Endothelial cell of umbilical vein (primary cell): Measurements from ENCODE around the gene KCNMA1. TPM values are rescaled to one million over a fixed set of nuclear protein-coding genes. Genes with fewer than 3 reads are reported as not detected.

ENCODE experiments used
- BruUV-seq: library from RNA; stranded (reverse); fragments of 400-500 nt; replicated peaks from 2 replicates; lab custom pipeline; 2021; lab: Mats Ljungman, UMichigan
- CTCF ChIA-PET: fragments of 300-600, 350-600 bp; sonication (Branson Sonifier 250); formaldehyde crosslinking; loops from one replicate; lab custom pipeline; 2021; ENCODE audit warnings: antibody characterized with exemption, inconsistent platforms; lab: Charles Lee
- POLR2A ChIA-PET: fragments of 300-600, 350-600 bp; sonication (Branson Sonifier 250); formaldehyde crosslinking; loops from one replicate; lab custom pipeline; 2021; ENCODE audit warnings: antibody characterized with exemption, inconsistent platforms; lab: Charles Lee
- DNase-seq: peaks from one replicate; pipeline ENCODE4 v3.0.0-alpha.2; 2011; ENCODE audit warnings: low read depth, low spot score
- FAIRE-seq: peaks from 2 replicates; lab custom pipeline; 2011; peaks lifted over from hg19 to GRCh38; lab: Jason Lieb, UNC
- H2AFZ ChIP-seq: 2 replicates; pipeline ENCODE4 v1.6.0; 2012; ENCODE audit warnings: low read depth, low read length, control low read depth, inconsistent platforms
- H3K27ac ChIP-seq: 2 replicates; pipeline ENCODE4 v1.5.1; 2011; ENCODE audit warnings: low read depth, mild to moderate bottlenecking, control low read depth, low read length, moderate library complexity; ENCODE audit not compliant: insufficient read depth
- H3K27me3 ChIP-seq, 2 experiments: 2 replicates each; pipeline versions ENCODE4 v1.6.0 to v1.6.1; 2011; ENCODE audit warnings: low read length in 2 of 2, mixed read lengths in 1 of 2; ENCODE audit not compliant: control insufficient read depth in 2 of 2, insufficient read depth in 2 of 2
- H3K36me3 ChIP-seq, 2 experiments: 2 replicates in 1 of 2; 3 replicates in 1 of 2; pipeline ENCODE4 v1.5.1; 2011; ENCODE audit warnings: low read length in 2 of 2, mild to moderate bottlenecking in 1 of 2, moderate library complexity in 1 of 2; ENCODE audit not compliant: control insufficient read depth in 2 of 2, insufficient read depth in 2 of 2; ENCODE audit errors: extremely low read depth in 1 of 2
- H3K4me1 ChIP-seq: 3 replicates; pipeline ENCODE4 v1.5.1; 2011; ENCODE audit warnings: mild to moderate bottlenecking, low read length; ENCODE audit not compliant: control insufficient read depth, insufficient read depth; ENCODE audit errors: extremely low read depth
- H3K4me2 ChIP-seq: 2 replicates; pipeline ENCODE4 v1.6.1; 2011; ENCODE audit warnings: low read length, control low read depth, mixed read lengths; ENCODE audit not compliant: insufficient read depth
- H3K4me3 ChIP-seq, 3 experiments: fragments of 200-600 bp in 1 of 3; sonication (generic), shearing (Covaris generic) in 1 of 3; replicated peaks in 1 of 3; 2 replicates each; pipeline ENCODE4 v1.5.1; 2011 to 2016; ENCODE audit warnings: control low read depth in 3 of 3, low read length in 3 of 3, mild to moderate bottlenecking in 2 of 3, inconsistent platforms in 1 of 3, low read depth in 1 of 3, moderate library complexity in 1 of 3; ENCODE audit not compliant: insufficient read depth in 1 of 3
- H3K79me2 ChIP-seq: 2 replicates; pipeline ENCODE4 v1.6.0; 2012; ENCODE audit warnings: low read length, inconsistent platforms; ENCODE audit not compliant: control insufficient read depth, insufficient read depth
- H3K9ac ChIP-seq: replicated peaks from 2 replicates; pipeline ENCODE3; 2011; ENCODE audit warnings: low read length, control low read depth; ENCODE audit not compliant: insufficient read depth; ENCODE audit errors: extremely low read depth
- H3K9me1 ChIP-seq: replicated peaks from 3 replicates; pipeline ENCODE4 v1.6.0; 2011; ENCODE audit warnings: mild to moderate bottlenecking, low read length; ENCODE audit not compliant: control insufficient read depth, insufficient read depth; ENCODE audit errors: extremely low read depth
- H3K9me3 ChIP-seq: replicated peaks from 2 replicates; pipeline ENCODE4 v1.5.1; 2012; ENCODE audit warnings: low read length, inconsistent platforms; ENCODE audit not compliant: control insufficient read depth, insufficient read depth
- H4K20me1 ChIP-seq: replicated peaks from 2 replicates; pipeline ENCODE3; 2011; ENCODE audit warnings: mild to moderate bottlenecking, low read length; ENCODE audit not compliant: control insufficient read depth, insufficient read depth; ENCODE audit errors: extremely low read depth
- CTCF ChIP-seq, 2 donors: IDR thresholded peaks; 1 replicate in 1 of 2; 2 replicates in 1 of 2; pipeline ENCODE4 v1.5.1; 2011; ENCODE audit warnings: low read length in 2 of 2, mild to moderate bottlenecking in 2 of 2, moderate library complexity in 2 of 2, control low read depth in 1 of 2, inconsistent platforms in 1 of 2, low read depth in 1 of 2; ENCODE audit not compliant: insufficient read depth in 1 of 2; ENCODE audit errors: extremely low read depth in 1 of 2
- EZH2 ChIP-seq: IDR thresholded peaks from 2 replicates; pipeline ENCODE4 v1.6.1; 2012; ENCODE audit warnings: borderline replicate concordance, low read depth, mild to moderate bottlenecking, moderate library complexity, low read length, inconsistent platforms; ENCODE audit not compliant: severe bottlenecking
- FOS ChIP-seq: IDR thresholded peaks from 2 replicates; pipeline ENCODE4 v1.6.1; 2011; ENCODE audit warnings: mild to moderate bottlenecking, low read length, moderate library complexity, borderline replicate concordance; ENCODE audit not compliant: insufficient read depth
- GATA2 ChIP-seq: IDR thresholded peaks from 2 replicates; pipeline ENCODE4 v1.7.0; 2011; ENCODE audit warnings: low read depth, mild to moderate bottlenecking, moderate library complexity, mixed read lengths, low read length; ENCODE audit not compliant: insufficient read length, insufficient read depth
- JUN ChIP-seq: IDR thresholded peaks from 2 replicates; pipeline ENCODE4 v1.6.1; 2011; ENCODE audit warnings: borderline replicate concordance, low read depth; ENCODE audit not compliant: insufficient read length, insufficient read depth
- MAX ChIP-seq: IDR thresholded peaks from 2 replicates; pipeline ENCODE4 v1.6.1; 2011; ENCODE audit not compliant: insufficient read depth, insufficient read length
- MYC ChIP-seq: IDR thresholded peaks from one replicate; pipeline ENCODE4 v1.6.1; 2011; ENCODE audit warnings: mild to moderate bottlenecking, low read depth, low read length
- POLR2A ChIP-seq: IDR thresholded peaks from 2 replicates; pipeline ENCODE4 v1.6.1; 2012; ENCODE audit warnings: low read depth, mild to moderate bottlenecking, control low read depth, low read length
- POLR2AphosphoS5 ChIP-seq: IDR thresholded peaks from 2 replicates; pipeline ENCODE4 v1.6.1; 2012; ENCODE audit warnings: low read depth, mild to moderate bottlenecking, control low read depth, low read length, moderate library complexity; ENCODE audit not compliant: insufficient read depth
- dilution Hi-C: fragments of 300-500 bp; cut with MboI; formaldehyde crosslinking; loops from one replicate; pipeline ENCODE4 v1.15.0; 2019; ENCODE audit warnings: low sequenced_read_pairs; ENCODE audit not compliant: extremely low pct_ligation_motif_present
- intact Hi-C: fragments of 100-400 bp; cut with micrococcal nuclease; formaldehyde crosslinking; loops from one replicate; pipeline ENCODE4 v1.10.0; 2022
- polyA plus RNA-seq, 4 experiments: library from polyadenylated mRNA; depleted of rRNA in 3 of 4; stranded (reverse) in 3 of 4; unstranded in 1 of 4; fragments of >200 nt; gene quantifications; 2 replicates each; pipeline versions ENCODE4 v1.2.1 to v1.2.3, GENCODE V29; 2011 to 2012; ENCODE audit warnings: missing spikeins in 1 of 4
- total RNA-seq: library from RNA; stranded (reverse); gene quantifications from 2 replicates; pipeline ENCODE4 v1.2.3, GENCODE V29; 2021

The KCNMA1 gene
- total and polyA plus RNA-seq, 2 donors (not counting 3 experiments of a cell fraction or from before 2014, with no cell fraction given) = 0.10 to 0.82 TPM

- no peaks in the 10 kb centered on the region for H3K9me1 ChIP-seq
- H3K9me3 ChIP-seq = no peaks in the 10 kb centered on the region
- dilution Hi-C loops = no loop called here
- ChIA-PET POLR2A (no interaction called here), CTCF (no interaction called here)
- H3K9ac ChIP-seq = no peak overlapping the region
- no peaks in the 10 kb centered on the region for H3K4me1 ChIP-seq
- no peak for DNase-seq
- H3K27ac ChIP-seq = no peak overlapping the region
- no peaks in the 10 kb centered on the region for H3K27me3 ChIP-seq
- H3K79me2 ChIP-seq = no peaks in the 10 kb centered on the region
- BruUV-seq = no TSS peak
- no peak overlapping the region for H3K4me2 ChIP-seq
- H2AFZ ChIP-seq = no peak overlapping the region
- no peaks in the 10 kb centered on the region for H3K36me3 ChIP-seq
- no peak for FAIRE-seq
- H3K4me3 ChIP-seq = no peak overlapping the region
- TF ChIP-seq EZH2 (no peak), MYC (no peak), POLR2A (no peak), CTCF (IDR thresholded peaks at IDR 0.05; ENCODE audit: extremely low read depth in 1 of 2, insufficient read depth in 1 of 2, low read depth in 1 of 2, low read length in 2 of 2) (no peak), POLR2AphosphoS5 (no peak), FOS (no peak), MAX (no peak), JUN (no peak), GATA2 (no peak)
- H4K20me1 ChIP-seq = no peaks in the 10 kb centered on the region
- intact Hi-C loops = no loop called here
These were observed 96.4 kb downstream of the KCNMA1 start for GRCh38 chr10:77541247-77541646.
